ENCODE measurements around the gene LDAF1. TPM values are rescaled to one million over a fixed set of nuclear protein-coding genes. Genes with fewer than 3 reads are reported as not detected.

LDAF1 gene
- total RNA-seq, 1 donor from 2014 or later: 22.8 TPM

DNA sequence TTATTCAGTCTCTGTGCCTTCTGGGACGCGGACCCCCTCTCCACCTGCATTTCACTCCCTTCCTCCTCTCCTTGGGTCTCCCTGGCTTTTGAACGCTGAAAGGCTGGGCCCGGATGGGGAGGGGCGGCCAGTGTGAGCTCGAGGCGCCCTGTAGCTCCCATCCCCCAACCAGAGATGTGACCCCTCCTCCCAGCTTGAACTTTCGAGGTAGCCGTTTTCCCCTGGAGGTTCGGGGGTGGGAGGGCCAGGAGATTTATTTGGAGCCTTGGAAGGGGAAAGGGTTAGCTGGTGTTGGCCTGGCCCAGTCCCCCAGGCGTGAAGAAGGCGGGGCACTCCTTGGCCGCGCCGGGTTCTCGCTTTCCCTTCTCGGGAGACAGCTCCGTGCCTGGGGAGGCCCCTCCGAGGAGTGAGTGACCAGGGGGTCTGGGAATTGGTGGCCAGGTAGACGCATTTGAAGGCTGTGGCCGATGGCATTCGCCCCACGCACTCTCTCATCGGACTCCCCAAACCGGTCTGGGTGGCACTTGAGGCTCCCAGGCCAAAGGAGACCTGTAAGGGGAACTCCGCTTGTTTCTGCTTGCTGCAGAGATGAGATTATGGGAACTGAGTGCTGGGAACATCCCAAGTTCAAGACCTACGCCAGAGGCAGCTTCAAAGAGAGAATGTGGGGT is 942 bp downstream of the LDAF1 start:
- Mint-ChIP-seq H3K27ac (peak overlapping the region; percentile 80), H3K9me3 (no peaks in the 10 kb centered on the region), H3K27me3 (no peaks in the 10 kb centered on the region), H3K4me1 (ENCODE audit: unreplicated experiment) (peaks cover 14% of the 10 kb centered on the region), H3K36me3 (peaks cover 9% of the 10 kb centered on the region), H3K4me3 (peak overlapping the region; percentile 96)
- TF ChIP-seq, protein P1, sequence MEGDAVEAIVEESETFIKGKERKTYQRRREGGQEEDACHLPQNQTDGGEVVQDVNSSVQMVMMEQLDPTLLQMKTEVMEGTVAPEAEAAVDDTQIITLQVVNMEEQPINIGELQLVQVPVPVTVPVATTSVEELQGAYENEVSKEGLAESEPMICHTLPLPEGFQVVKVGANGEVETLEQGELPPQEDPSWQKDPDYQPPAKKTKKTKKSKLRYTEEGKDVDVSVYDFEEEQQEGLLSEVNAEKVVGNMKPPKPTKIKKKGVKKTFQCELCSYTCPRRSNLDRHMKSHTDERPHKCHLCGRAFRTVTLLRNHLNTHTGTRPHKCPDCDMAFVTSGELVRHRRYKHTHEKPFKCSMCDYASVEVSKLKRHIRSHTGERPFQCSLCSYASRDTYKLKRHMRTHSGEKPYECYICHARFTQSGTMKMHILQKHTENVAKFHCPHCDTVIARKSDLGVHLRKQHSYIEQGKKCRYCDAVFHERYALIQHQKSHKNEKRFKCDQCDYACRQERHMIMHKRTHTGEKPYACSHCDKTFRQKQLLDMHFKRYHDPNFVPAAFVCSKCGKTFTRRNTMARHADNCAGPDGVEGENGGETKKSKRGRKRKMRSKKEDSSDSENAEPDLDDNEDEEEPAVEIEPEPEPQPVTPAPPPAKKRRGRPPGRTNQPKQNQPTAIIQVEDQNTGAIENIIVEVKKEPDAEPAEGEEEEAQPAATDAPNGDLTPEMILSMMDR (conservative IDR thresholded peaks at IDR 0.05): no peak
- DNase-seq (ENCODE audit: extremely low spot score, unreplicated experiment): no peak

DNA sequence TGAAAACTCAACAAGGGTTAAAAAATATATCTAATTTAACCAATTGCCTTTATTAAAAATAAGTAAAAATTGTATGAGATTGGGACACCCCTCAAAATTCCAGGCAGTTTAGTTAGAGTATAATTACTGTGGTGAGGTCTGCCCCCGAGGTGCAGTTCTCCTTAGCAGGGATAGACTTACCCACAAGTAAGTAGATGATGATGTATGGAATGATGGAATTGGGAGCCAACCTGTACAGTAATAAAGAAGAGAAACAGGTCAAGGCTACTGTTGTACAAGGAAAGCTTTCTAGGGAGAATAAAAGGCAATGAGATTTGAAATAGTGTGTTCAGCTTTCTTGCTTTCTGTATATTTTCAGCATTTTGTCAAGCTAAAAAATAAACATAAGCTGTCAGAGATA is 1.8 kb downstream of the LDAF1 start:
- Mint-ChIP-seq H3K27me3 (no peaks in the 10 kb centered on the region), H3K36me3 (peaks cover 14% of the 10 kb centered on the region), H3K27ac (no peak overlapping the region), H3K4me3 (peak overlapping the region; percentile 45), H3K4me1 (ENCODE audit: unreplicated experiment) (peaks cover 14% of the 10 kb centered on the region), H3K9me3 (no peaks in the 10 kb centered on the region)
- DNase-seq (ENCODE audit: extremely low spot score, unreplicated experiment): no peak
- TF ChIP-seq, protein P1 (conservative IDR thresholded peaks at IDR 0.05): no peak

DNA sequence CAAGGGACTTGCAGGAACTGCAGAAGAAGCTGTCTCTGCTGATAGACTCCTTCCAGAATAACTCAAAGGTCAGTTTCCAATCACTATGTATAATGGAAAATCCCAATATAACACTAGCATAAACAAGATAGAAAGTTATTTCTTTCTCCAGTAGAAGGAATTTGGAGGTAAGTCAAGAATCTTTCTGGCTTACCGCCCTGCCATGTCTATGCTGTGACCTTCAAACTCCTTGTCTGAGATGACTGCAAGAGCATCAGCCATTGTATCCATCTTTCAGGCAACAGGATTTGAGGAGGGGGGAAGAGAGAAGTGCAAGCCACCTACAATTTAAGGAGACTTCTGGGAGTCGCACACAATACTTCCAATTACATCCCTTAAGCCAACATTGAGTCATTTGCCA is 2.7 kb downstream of the LDAF1 start:
- no peak for DNase-seq (ENCODE audit: extremely low spot score, unreplicated experiment)
- TF ChIP-seq, protein P1 (conservative IDR thresholded peaks at IDR 0.05): no peak
- Mint-ChIP-seq H3K4me1 (ENCODE audit: unreplicated experiment) (peaks cover 14% of the 10 kb centered on the region), H3K9me3 (no peaks in the 10 kb centered on the region), H3K27ac (no peak overlapping the region), H3K27me3 (no peaks in the 10 kb centered on the region), H3K4me3 (no peak overlapping the region), H3K36me3 (peaks cover 18% of the 10 kb centered on the region)

DNA sequence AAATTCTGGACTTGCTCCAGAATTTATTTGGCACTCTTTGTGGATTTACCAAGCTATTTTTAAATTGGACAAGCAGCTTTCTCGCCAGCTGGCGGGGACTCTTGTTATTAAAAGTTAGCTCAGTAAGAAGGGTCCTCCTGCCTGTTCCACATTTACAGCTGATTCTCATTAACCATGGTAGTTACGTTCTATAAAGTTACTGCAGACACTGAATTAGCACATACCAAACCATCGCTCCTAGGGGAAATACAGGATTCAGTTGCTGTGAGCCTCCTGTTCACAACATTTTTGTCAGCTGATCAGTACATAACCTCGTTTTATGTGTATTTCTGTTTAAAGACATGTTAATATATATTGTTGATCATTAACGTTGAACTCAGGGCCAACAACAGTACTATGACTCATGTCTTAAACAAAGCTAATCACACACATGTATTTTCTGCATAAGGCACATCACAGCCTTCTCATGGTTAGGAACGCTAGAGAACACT is 4.2 kb downstream of the LDAF1 start:
- Mint-ChIP-seq H3K27me3 (no peaks in the 10 kb centered on the region), H3K9me3 (no peaks in the 10 kb centered on the region), H3K4me3 (no peak overlapping the region), H3K36me3 (peaks cover 22% of the 10 kb centered on the region), H3K27ac (peak overlapping the region; percentile 3), H3K4me1 (ENCODE audit: unreplicated experiment) (peaks cover 14% of the 10 kb centered on the region)
- TF ChIP-seq, protein P1 (conservative IDR thresholded peaks at IDR 0.05): no peak
- no peak for DNase-seq (ENCODE audit: extremely low spot score, unreplicated experiment)

DNA sequence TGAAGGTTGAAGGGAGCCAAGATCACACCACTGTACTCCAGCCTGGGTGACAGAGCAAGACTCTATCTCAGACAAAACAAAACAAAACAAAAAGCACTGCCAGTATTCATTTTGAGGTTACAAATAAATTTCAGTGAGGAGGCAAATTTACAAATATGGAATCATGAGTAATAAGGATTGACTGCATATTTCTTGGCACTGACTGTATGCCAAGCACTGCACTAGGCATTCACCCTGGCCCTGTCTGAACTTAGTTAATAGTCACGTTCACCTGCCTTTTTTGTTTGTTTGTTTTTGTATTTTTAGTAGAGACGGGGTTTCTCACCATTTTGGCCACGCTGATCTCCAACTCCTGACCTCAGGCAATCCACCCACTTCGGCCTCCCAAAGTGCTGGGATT is 5.1 kb downstream of the LDAF1 start:
- H3K4me1 Mint-ChIP-seq (ENCODE audit: unreplicated experiment): peaks cover 14% of the 10 kb centered on the region

More for the DNA sequence above, 5.1 kb downstream of the LDAF1 start:
- Mint-ChIP-seq H3K4me3 (no peak overlapping the region), H3K27me3 (no peaks in the 10 kb centered on the region), H3K27ac (no peak overlapping the region), H3K36me3 (peaks cover 22% of the 10 kb centered on the region), H3K9me3 (no peaks in the 10 kb centered on the region)
- DNase-seq (ENCODE audit: extremely low spot score, unreplicated experiment): no peak
- TF ChIP-seq, protein P1 (conservative IDR thresholded peaks at IDR 0.05): no peak

All from type B pancreatic cell (in vitro differentiated cells).